GM21717 (cell line): ENCODE data around the gene C4orf50.

Source experiments
- ATAC-seq: cut with Tn5 transposase; IDR thresholded peaks from one replicate; pipeline ENCODE4 v1.9.1; 2021; ENCODE audit warnings: mild to moderate bottlenecking, moderate library complexity; ENCODE audit not compliant: unreplicated experiment

C4orf50 gene

GRCh38 chr4:5894266-5894665 lies 124.0 kb downstream of the C4orf50 start:
- ATAC-seq: no peak

GRCh38 chr4:5893591-5893990 lies 124.6 kb downstream of the C4orf50 start:
- ATAC-seq: no peak

- ATAC-seq: no peak
Observed at GRCh38 chr4:5893004-5893580, 125.1 kb downstream of the C4orf50 start, which contains the start of gene CRMP1. Gene CRMP1 (minus strand): TSS chr4:5893086. CDS start chr4:5892969, 117 bp downstream.

DNA sequence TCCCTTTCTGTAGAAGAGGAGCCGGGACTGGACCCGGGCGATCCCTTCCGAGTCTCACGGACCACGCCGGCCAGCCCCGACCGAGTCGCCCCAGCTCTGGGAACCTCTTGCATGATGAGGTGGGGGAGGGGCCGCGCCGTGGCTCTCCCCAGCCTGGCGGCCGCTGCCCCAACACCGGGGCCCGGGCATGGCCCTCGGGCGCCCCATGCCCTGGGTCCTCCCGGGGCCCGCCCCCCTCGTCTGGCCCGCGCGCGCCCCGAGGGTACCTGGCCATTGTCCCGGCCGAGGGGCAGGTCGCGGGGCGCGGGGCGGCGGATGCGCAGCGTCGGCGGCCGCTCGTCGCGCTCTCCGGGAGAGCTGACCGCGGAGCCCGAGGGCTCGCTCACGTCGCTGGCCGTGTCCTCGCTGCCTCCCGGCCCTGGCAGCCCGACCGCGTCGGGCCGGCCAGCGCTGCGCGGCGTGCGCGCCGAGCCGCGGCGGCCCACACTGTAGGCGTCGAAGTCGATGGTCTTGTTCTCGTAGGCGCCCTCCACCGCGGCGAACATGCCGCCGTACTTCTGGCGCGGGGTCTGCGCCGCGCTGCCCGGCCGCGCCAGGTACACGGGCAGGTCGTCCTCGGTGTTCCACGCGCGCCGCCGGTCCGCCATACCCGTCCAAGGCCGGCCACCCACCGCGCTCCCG lies 125.8 kb downstream of the C4orf50 start:
- no peak for ATAC-seq

GRCh38 chr4:5891563-5892322 lies 126.5 kb downstream of the C4orf50 start:
- ATAC-seq: no peak

GRCh38 chr4:5890063-5890727 lies 128.0 kb downstream of the C4orf50 start:
- no peak for ATAC-seq

- ATAC-seq: no peak
Observed at GRCh38 chr4:5889002-5889696, 129.1 kb downstream of the C4orf50 start.

DNA sequence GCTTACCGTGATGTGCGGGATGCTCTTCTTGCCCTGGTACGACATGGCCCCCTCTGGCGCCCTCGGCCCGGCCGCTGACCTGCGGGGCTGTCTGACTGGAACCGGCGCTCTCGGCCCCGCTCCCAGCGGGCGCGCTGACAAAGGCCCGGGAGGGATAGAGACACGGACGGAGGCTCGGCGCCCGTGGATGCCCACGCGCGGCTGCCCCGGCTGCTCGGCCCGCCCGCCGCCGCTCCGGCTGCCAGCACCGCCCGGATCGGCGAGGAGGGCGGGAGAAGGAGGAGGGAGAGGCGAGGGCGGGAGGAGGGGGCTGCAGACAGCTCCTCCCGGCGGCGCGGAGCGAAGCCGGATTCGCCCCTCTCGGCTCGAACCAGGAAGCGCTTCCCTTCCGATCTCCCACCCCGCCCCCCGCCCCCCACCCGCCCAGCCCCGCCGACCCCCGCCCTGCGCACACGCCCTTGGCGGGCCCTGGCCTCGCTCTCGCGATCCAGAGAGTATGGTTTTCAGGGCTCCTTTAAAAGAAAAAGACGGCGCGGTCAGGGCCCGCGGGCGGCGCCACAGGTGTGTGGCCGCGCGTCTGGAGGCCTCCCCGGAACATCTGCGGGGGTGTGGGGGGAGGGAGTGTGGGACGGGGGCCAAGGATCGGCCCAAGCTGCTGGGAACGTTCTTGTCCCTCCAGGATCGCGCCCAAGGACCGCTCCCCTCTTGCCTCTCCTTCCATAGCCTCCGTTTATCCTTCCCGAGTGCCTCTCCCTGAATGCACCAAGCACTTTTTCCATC lies 129.8 kb downstream of the C4orf50 start:
- ATAC-seq: no peak

GRCh38 chr4:5887361-5888221 lies 130.6 kb downstream of the C4orf50 start:
- ATAC-seq: no peak

- ATAC-seq: no peak
Observed at GRCh38 chr4:5887011-5887360, 131.2 kb downstream of the C4orf50 start.

DNA sequence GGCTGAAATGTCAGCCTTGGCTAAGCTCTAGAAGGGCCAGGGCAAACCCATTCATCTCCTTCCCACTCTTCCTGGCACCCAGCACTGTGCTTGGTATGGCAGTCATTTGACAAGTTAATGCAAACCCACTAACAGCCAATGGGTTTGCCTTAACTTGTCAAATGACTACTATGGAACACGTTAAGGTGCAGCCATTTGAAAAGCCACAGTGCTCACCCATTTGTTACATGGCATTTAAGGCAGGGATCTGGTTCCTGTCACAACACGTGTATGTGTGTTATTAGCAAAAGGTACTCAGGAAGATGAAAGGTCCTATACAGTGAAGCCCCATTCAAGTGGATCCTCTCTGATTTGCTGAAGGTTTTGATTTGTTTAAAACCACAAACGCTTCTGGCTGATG lies 132.5 kb downstream of the C4orf50 start:
- no peak for ATAC-seq

DNA sequence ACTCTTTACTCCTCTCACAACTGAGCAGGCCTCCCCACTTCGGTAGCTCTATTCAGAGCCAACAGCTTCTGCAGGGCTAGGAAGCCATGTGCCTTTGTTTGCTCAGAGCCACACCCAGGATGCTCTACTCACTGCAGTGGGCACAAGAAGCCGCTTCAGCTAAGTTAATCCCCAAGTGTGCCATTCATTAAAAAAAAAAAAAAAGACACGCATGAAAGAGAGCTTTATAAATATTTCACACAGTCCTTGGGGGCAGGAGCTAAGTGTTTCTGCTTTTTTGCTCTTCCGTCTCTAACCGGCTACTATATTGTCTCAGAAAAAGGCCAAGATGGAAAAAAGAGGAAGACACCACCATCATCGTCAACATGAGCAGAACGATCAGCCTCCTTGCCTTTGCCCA lies 133.4 kb downstream of the C4orf50 start:
- ATAC-seq: no peak

DNA sequence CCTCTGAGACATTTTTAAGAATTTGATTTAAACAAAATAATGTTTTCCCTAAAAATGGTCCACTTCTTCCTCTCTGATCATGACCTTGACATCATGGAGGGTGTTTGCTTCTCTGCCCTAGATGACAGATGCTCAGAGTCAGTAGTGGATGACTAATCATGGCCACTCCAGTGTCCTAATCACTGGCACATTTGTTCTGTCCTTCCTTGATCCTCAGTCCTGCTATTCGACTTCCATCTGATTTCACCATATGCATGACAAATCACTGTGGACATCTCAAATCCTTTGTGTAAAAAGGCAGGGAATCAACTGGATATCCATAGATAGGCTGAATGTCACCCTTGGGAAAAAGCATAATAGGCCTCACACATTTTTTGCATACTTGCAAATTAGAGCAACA lies 134.3 kb downstream of the C4orf50 start:
- ATAC-seq: no peak

DNA sequence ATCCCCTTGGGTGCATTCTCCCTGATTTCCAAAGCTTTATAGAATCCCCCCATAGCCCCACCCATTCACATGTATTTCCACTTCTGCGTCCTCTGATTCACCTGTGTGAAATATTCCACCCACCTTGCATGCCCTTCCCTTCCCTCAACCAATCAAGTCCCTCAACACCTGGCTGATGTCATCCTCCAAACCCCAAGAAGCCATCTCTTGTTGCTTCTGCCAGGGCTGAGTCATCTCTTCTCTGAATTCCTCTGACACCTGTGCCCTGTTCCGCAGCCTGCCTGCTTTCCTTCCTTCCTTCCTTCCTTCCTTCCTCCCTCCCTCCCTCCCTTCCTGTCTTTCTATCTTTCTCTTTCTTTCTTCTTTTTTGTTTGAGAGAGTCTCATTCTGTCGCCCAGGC lies 135.3 kb downstream of the C4orf50 start:
- ATAC-seq: no peak

DNA sequence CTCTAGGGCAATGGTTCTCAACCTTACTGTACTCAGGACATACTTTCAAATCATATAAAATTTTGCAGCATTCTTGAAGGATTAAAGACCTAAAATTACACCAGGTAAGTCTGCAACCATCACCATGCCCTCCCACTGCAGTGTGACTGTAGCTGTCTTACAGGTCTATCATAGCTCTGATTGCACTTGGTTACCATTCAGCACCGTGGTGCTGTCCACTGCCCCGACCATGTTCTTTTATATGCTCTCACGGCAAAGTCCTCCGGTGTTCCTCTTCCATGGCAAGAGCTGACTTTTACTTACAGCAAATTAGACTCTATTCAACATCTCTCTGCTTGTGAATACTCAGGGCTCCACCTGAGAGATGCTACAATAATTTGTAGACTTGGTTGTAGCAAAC lies 136.9 kb downstream of the C4orf50 start:
- no peak for ATAC-seq

DNA sequence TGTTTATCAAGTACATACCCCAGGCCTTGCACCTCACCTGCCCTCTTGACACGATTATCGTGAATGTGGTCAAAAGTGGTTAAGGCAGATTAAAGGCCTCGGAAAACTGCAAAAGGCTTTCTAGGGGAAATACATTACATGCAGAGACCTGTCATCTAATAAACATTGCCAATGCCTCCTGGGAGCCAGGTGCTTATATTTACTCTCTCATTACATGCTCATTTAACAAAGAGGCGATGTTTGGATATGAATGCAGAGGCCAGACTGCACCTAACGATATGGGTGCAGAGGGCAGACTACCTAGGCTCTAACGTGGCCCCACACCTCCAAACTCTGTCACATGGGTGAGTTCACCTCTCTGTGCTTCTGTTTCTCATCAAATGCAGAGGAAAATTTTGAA lies 139.9 kb downstream of the C4orf50 start:
- ATAC-seq: no peak

GRCh38 chr4:5877392-5877791 lies 140.8 kb downstream of the C4orf50 start:
- no peak for ATAC-seq

GRCh38 chr4:5874811-5875449 lies 143.3 kb downstream of the C4orf50 start:
- no peak for ATAC-seq

GRCh38 chr4:5870701-5871100 lies 147.5 kb downstream of the C4orf50 start:
- no peak for ATAC-seq
